ENCODE measurements around the gene USP24. TPM values are rescaled to one million over a fixed set of nuclear protein-coding genes. Genes with fewer than 3 reads are reported as not detected.

USP24 gene
- total RNA-seq, 4 donors from 2014 or later, result 27.7 to 84.0 (median 30.2) TPM

GRCh38 chr1:55245781-55246180 lies 30.6 kb upstream of the USP24 start:
- Histone ChIP-seq H3K36me3 (no peaks in the 10 kb centered on the region), H3K9me3 (no peaks in the 10 kb centered on the region), H3K27me3 (no peaks in the 10 kb centered on the region), H3K4me1 (no peaks in the 10 kb centered on the region), H3K4me3 (no peak overlapping the region), H3K27ac (no peak overlapping the region)
- WGBS, result 49% methylated on average over 4 of the region's 4 CpGs
- TF ChIP-seq CTCF (IDR thresholded peaks at IDR 0.05), result no peak
- TF ChIP-seq POLR2AphosphoS5 (IDR thresholded peaks at IDR 0.05), result no peak
- TF ChIP-seq POLR2A (IDR thresholded peaks at IDR 0.05), result no peak
- no peak for TF ChIP-seq EP300 (IDR thresholded peaks at IDR 0.05)
- no peak for DNase-seq (ENCODE audit: low spot score in 2 of 2)

- TF ChIP-seq POLR2A (IDR thresholded peaks at IDR 0.05), result no peak
- DNase-seq (ENCODE audit: low spot score in 2 of 2), result no peak
- Histone ChIP-seq H3K9me3 (no peaks in the 10 kb centered on the region), H3K4me1 (no peaks in the 10 kb centered on the region), H3K4me3 (no peak overlapping the region), H3K27ac (no peak overlapping the region), H3K36me3 (no peaks in the 10 kb centered on the region), H3K27me3 (no peaks in the 10 kb centered on the region)
- WGBS, result 59% methylated on average over 6 of the region's 6 CpGs
Measured at GRCh38 chr1:55244476-55245099, 29.4 kb upstream of the USP24 start.

DNA sequence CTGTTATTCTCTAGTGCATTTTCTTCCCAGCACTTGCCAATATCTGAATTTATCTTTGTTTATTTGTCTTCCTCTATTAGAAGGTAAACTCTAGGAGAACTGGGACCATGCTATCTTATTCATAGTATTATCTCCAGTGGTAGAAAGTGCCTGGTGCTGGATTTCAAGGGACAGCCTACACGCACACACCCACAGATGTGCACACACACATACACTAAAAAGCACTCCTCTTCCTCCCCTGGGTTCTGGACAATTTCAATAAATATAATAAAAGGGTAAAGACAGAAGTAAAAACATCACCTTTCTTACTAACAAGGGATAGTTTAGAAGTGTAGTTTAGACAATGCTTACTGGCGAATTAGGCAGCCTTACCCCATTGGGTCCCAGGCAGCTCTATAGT lies 28.5 kb upstream of the USP24 start:
- Histone ChIP-seq H3K4me3 (no peak overlapping the region), H3K36me3 (no peaks in the 10 kb centered on the region), H3K27ac (no peak overlapping the region), H3K27me3 (no peaks in the 10 kb centered on the region), H3K4me1 (no peaks in the 10 kb centered on the region), H3K9me3 (no peaks in the 10 kb centered on the region)
- TF ChIP-seq POLR2A (IDR thresholded peaks at IDR 0.05), result no peak
- TF ChIP-seq CTCF (IDR thresholded peaks at IDR 0.05), result no peak
- TF ChIP-seq EP300 (IDR thresholded peaks at IDR 0.05), result no peak
- DNase-seq (ENCODE audit: low spot score in 2 of 2), result no peak
- 94% methylated on average over 2 of the region's 2 CpGs for WGBS

DNA sequence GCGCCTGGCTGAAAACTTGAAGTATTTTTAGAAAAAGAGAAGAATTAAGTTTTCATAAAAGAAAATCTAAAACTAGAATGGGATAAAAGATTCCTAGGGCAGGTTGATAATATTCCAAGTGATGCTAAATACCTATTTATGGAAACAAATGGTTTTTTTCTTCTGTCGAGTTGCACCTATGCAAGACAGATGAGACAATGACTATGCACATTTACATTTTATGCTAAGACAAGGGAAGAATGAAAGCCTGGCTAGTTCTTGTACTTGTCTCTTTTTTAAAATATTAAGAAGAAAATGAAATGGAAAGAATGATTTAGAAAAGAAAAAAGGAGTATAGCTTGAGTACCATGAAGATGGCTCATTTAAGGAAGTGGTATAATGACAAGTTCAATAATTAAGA lies 24.4 kb upstream of the USP24 start:
- no peak for DNase-seq (ENCODE audit: low spot score in 2 of 2)
- no peak overlapping the region for H3K4me3 ChIP-seq
- no peaks in the 10 kb centered on the region for H3K27me3 ChIP-seq
- no peak overlapping the region for H3K27ac ChIP-seq
- peaks cover 14% of the 10 kb centered on the region for H3K4me1 ChIP-seq
- TF ChIP-seq EP300 (IDR thresholded peaks at IDR 0.05) (no peak), POLR2AphosphoS5 (IDR thresholded peaks at IDR 0.05) (no peak), POLR2A (IDR thresholded peaks at IDR 0.05) (no peak), CTCF (IDR thresholded peaks at IDR 0.05) (no peak)
- 93% methylated on average over 2 of the region's 2 CpGs for WGBS
- no peaks in the 10 kb centered on the region for H3K9me3 ChIP-seq
- no peaks in the 10 kb centered on the region for H3K36me3 ChIP-seq

- Histone ChIP-seq H3K27ac (no peak overlapping the region), H3K4me1 (peaks cover 14% of the 10 kb centered on the region), H3K36me3 (no peaks in the 10 kb centered on the region), H3K4me3 (no peak overlapping the region), H3K9me3 (no peaks in the 10 kb centered on the region), H3K27me3 (no peaks in the 10 kb centered on the region)
- TF ChIP-seq POLR2A (IDR thresholded peaks at IDR 0.05), result no peak
- no peak for TF ChIP-seq CTCF (IDR thresholded peaks at IDR 0.05)
- TF ChIP-seq EP300 (IDR thresholded peaks at IDR 0.05), result no peak
- TF ChIP-seq POLR2AphosphoS5 (IDR thresholded peaks at IDR 0.05), result no peak
- 22% methylated on average over 4 of the region's 4 CpGs for WGBS
- no peak for DNase-seq (ENCODE audit: low spot score in 2 of 2)
Measured at GRCh38 chr1:55235722-55236121, 20.6 kb upstream of the USP24 start.

GRCh38 chr1:55234016-55234415 lies 18.9 kb upstream of the USP24 start:
- Histone ChIP-seq H3K4me3 (no peak overlapping the region), H3K27ac (no peak overlapping the region), H3K27me3 (no peaks in the 10 kb centered on the region), H3K36me3 (no peaks in the 10 kb centered on the region), H3K4me1 (peaks cover 14% of the 10 kb centered on the region), H3K9me3 (no peaks in the 10 kb centered on the region)
- WGBS, result 88% methylated on average over 3 of the region's 3 CpGs
- no peak for DNase-seq (ENCODE audit: low spot score in 2 of 2)
- TF ChIP-seq POLR2A (IDR thresholded peaks at IDR 0.05) (no peak), EP300 (IDR thresholded peaks at IDR 0.05) (no peak), CTCF (IDR thresholded peaks at IDR 0.05) (no peak), POLR2AphosphoS5 (IDR thresholded peaks at IDR 0.05) (no peak)
